ENCODE data around the gene PTPA.

GRCh38 chr9:129101279-129101678 is 9.9 kb upstream of the PTPA start:
- TF ChIP-seq CTCF (IDR thresholded peaks at IDR 0.05 in 8 of 11, conservative IDR thresholded peaks at IDR 0.05 in 3 of 11) (no peak), POLR2AphosphoS5 (IDR thresholded peaks at IDR 0.05) (no peak)

Measured in spleen (tissue), 7 donors.